ENCODE measurements around the gene MRM3. TPM values are rescaled to one million over a fixed set of nuclear protein-coding genes. Genes with fewer than 3 reads are reported as not detected.
A peak's percentile ranks its signal among the peaks of the same experiment; 100 is the strongest.

Gene MRM3
- total RNA-seq = 14.0 TPM
- polyA plus RNA-seq (ENCODE audit: insufficient read depth in 1 of 8, insufficient read length in 8 of 8, low replicate concordance in 1 of 8) = 10 to 100 TPM; 12.8 to 16.4 (median 14.3) TPM
- long read RNA-seq, donor 1, partial matches to known transcripts = 0 of 4 reads
- long read RNA-seq, donor 1, other reads (novel, unspliced or antisense) = 0 of 4 reads
- long read RNA-seq, donor 2 = 0 reads
- long read RNA-seq, donor 3, transcript MRM3-201 (4 exons, 1,809 nt) = major isoform, 5 of 9 reads
- long read RNA-seq, donor 3, partial matches to known transcripts = 0 of 9 reads
- long read RNA-seq, donor 3, other reads (novel, unspliced or antisense) = 0 of 9 reads
- long read RNA-seq, donor 4, partial matches to known transcripts = 0 of 1 reads
- long read RNA-seq, donor 4, other reads (novel, unspliced or antisense) = 0 of 1 reads
- long read RNA-seq, donor 5, transcript MRM3-201 (4 exons, 1,809 nt) = major isoform, 7 of 9 reads
- long read RNA-seq, donor 5, partial matches to known transcripts = 0 of 9 reads
- long read RNA-seq, donor 5, other reads (novel, unspliced or antisense) = 0 of 9 reads
- long read RNA-seq, donor 6, transcript MRM3-201 (4 exons, 1,809 nt) = major isoform, 7 of 19 reads
- long read RNA-seq, donor 6, partial matches to known transcripts = 9 of 19 reads
- long read RNA-seq, donor 6, other reads (novel, unspliced or antisense) = 0 of 19 reads
- long read RNA-seq, donor 7, partial matches to known transcripts = 0 of 7 reads
- long read RNA-seq, donor 7, other reads (novel, unspliced or antisense) = 0 of 7 reads
- long read RNA-seq, donor 8, partial matches to known transcripts = 0 of 1 reads
- long read RNA-seq, donor 8, other reads (novel, unspliced or antisense) = 0 of 1 reads
- long read RNA-seq, donor 9, partial matches to known transcripts = 0 of 5 reads
- long read RNA-seq, donor 9, other reads (novel, unspliced or antisense) = 0 of 5 reads
- long read RNA-seq, donor 10, partial matches to known transcripts = 0 of 4 reads
- long read RNA-seq, donor 10, other reads (novel, unspliced or antisense) = 0 of 4 reads
- long read RNA-seq, donor 11, transcript MRM3-201 (4 exons, 1,809 nt) = major isoform, 6 of 7 reads
- long read RNA-seq, donor 11, partial matches to known transcripts = 0 of 7 reads
- long read RNA-seq, donor 11, other reads (novel, unspliced or antisense) = 0 of 7 reads

- H3K36me3 ChIP-seq (ENCODE audit: control insufficient read depth, insufficient read depth, low read length) = peaks cover 29% of the 10 kb centered on the region
- H3K27me3 ChIP-seq (ENCODE audit: control insufficient read depth, insufficient read depth, low read length) = no peaks in the 10 kb centered on the region
- peak; percentile 96 for DNase-seq
- H3K27ac ChIP-seq (ENCODE audit: low read length) = peak within 1 kb of the TSS; percentile 86
- WGBS (ENCODE audit: insufficient coverage) = under 1% methylated on average over 82 of the region's 87 CpGs
- H3K4me1 ChIP-seq (ENCODE audit: control insufficient read depth, insufficient read depth, low read length) = peaks cover 14% of the 10 kb centered on the region
- peak within 1 kb of the TSS; percentile 99 for H3K4me3 ChIP-seq (ENCODE audit: low read length)
- H3K9me3 ChIP-seq (replicated peaks; ENCODE audit: control insufficient read depth, low read depth, low read length) = no peaks in the 10 kb centered on the region
Observed at GRCh38 chr17:781805-782731, at the start of gene MRM3, which contains the start of gene GLOD4. Gene MRM3, plus strand, starts transcription at chr17:782353. Its CDS starts 26 bp downstream, at chr17:782379. Gene GLOD4, minus strand, starts transcription at chr17:782280. Its CDS starts 25 bp downstream, at chr17:782255.

- Histone ChIP-seq H3K4me3 (ENCODE audit: low read length) (peak overlapping the region; percentile 63), H3K9me3 (replicated peaks; ENCODE audit: control insufficient read depth, low read depth, low read length) (no peaks in the 10 kb centered on the region), H3K27ac (ENCODE audit: low read length) (peak overlapping the region; percentile 51), H3K36me3 (ENCODE audit: control insufficient read depth, insufficient read depth, low read length) (peaks cover 9% of the 10 kb centered on the region), H3K27me3 (ENCODE audit: control insufficient read depth, insufficient read depth, low read length) (no peaks in the 10 kb centered on the region), H3K4me1 (ENCODE audit: control insufficient read depth, insufficient read depth, low read length) (peaks cover 14% of the 10 kb centered on the region)
- DNase-seq = peak; percentile 48
- 3% methylated on average over 52 of the region's 57 CpGs for WGBS (ENCODE audit: insufficient coverage)
Observed at GRCh38 chr17:732902-733720, 49.0 kb upstream of the MRM3 start.

GRCh38 chr17:733743-734142 lies 48.4 kb upstream of the MRM3 start:
- peak overlapping the region; percentile 63 for H3K4me3 ChIP-seq (ENCODE audit: low read length)
- H3K27ac ChIP-seq (ENCODE audit: low read length) = no peak overlapping the region
- DNase-seq = no peak
- WGBS (ENCODE audit: insufficient coverage) = 40% methylated on average over 7 of the region's 10 CpGs
- H3K27me3 ChIP-seq (ENCODE audit: control insufficient read depth, insufficient read depth, low read length) = no peaks in the 10 kb centered on the region
- no peaks in the 10 kb centered on the region for H3K9me3 ChIP-seq (replicated peaks; ENCODE audit: control insufficient read depth, low read depth, low read length)
- peaks cover 9% of the 10 kb centered on the region for H3K36me3 ChIP-seq (ENCODE audit: control insufficient read depth, insufficient read depth, low read length)
- H3K4me1 ChIP-seq (ENCODE audit: control insufficient read depth, insufficient read depth, low read length) = peaks cover 14% of the 10 kb centered on the region

- Histone ChIP-seq H3K9me3 (replicated peaks; ENCODE audit: control insufficient read depth, low read depth, low read length) (no peaks in the 10 kb centered on the region), H3K27me3 (ENCODE audit: control insufficient read depth, insufficient read depth, low read length) (no peaks in the 10 kb centered on the region), H3K36me3 (ENCODE audit: control insufficient read depth, insufficient read depth, low read length) (peaks cover 40% of the 10 kb centered on the region), H3K27ac (ENCODE audit: low read length) (no peak overlapping the region), H3K4me3 (ENCODE audit: low read length) (no peak overlapping the region), H3K4me1 (ENCODE audit: control insufficient read depth, insufficient read depth, low read length) (peaks cover 9% of the 10 kb centered on the region)
- DNase-seq = no peak
- WGBS (ENCODE audit: insufficient coverage) = 81% methylated on average over 6 of the region's 13 CpGs
Observed at GRCh38 chr17:737561-738113, 44.5 kb upstream of the MRM3 start.

GRCh38 chr17:740240-741017 lies 41.7 kb upstream of the MRM3 start:
- DNase-seq = peak; percentile 71
- Histone ChIP-seq H3K4me3 (ENCODE audit: low read length) (no peak overlapping the region), H3K4me1 (ENCODE audit: control insufficient read depth, insufficient read depth, low read length) (no peaks in the 10 kb centered on the region), H3K36me3 (ENCODE audit: control insufficient read depth, insufficient read depth, low read length) (peaks cover 57% of the 10 kb centered on the region), H3K9me3 (replicated peaks; ENCODE audit: control insufficient read depth, low read depth, low read length) (no peaks in the 10 kb centered on the region), H3K27me3 (ENCODE audit: control insufficient read depth, insufficient read depth, low read length) (no peaks in the 10 kb centered on the region), H3K27ac (ENCODE audit: low read length) (no peak overlapping the region)
- WGBS (ENCODE audit: insufficient coverage) = 86% methylated on average over 17 of the region's 18 CpGs

- no peaks in the 10 kb centered on the region for H3K4me1 ChIP-seq (ENCODE audit: control insufficient read depth, insufficient read depth, low read length)
- no peaks in the 10 kb centered on the region for H3K9me3 ChIP-seq (replicated peaks; ENCODE audit: control insufficient read depth, low read depth, low read length)
- DNase-seq = no peak
- H3K27me3 ChIP-seq (ENCODE audit: control insufficient read depth, insufficient read depth, low read length) = no peaks in the 10 kb centered on the region
- peaks cover 76% of the 10 kb centered on the region for H3K36me3 ChIP-seq (ENCODE audit: control insufficient read depth, insufficient read depth, low read length)
- H3K27ac ChIP-seq (ENCODE audit: low read length) = no peak overlapping the region
- no peak overlapping the region for H3K4me3 ChIP-seq (ENCODE audit: low read length)
- 100% methylated on average over 4 of the region's 11 CpGs for WGBS (ENCODE audit: insufficient coverage)
Observed at GRCh38 chr17:742147-742793, 39.9 kb upstream of the MRM3 start.

- DNase-seq = no peak
- Histone ChIP-seq H3K27ac (ENCODE audit: low read length) (no peak overlapping the region), H3K27me3 (ENCODE audit: control insufficient read depth, insufficient read depth, low read length) (no peaks in the 10 kb centered on the region), H3K36me3 (ENCODE audit: control insufficient read depth, insufficient read depth, low read length) (peaks cover 84% of the 10 kb centered on the region), H3K4me1 (ENCODE audit: control insufficient read depth, insufficient read depth, low read length) (peaks cover under 1% of the 10 kb centered on the region), H3K4me3 (ENCODE audit: low read length) (no peak overlapping the region), H3K9me3 (replicated peaks; ENCODE audit: control insufficient read depth, low read depth, low read length) (no peaks in the 10 kb centered on the region)
- no CpG with 5 or more reads among the region's 4 CpGs for WGBS (ENCODE audit: insufficient coverage)
Observed at GRCh38 chr17:743139-743538, 39.0 kb upstream of the MRM3 start.

- 91% methylated on average over 9 of the region's 9 CpGs for WGBS (ENCODE audit: insufficient coverage)
- Histone ChIP-seq H3K9me3 (replicated peaks; ENCODE audit: control insufficient read depth, low read depth, low read length) (no peaks in the 10 kb centered on the region), H3K4me3 (ENCODE audit: low read length) (no peak overlapping the region), H3K36me3 (ENCODE audit: control insufficient read depth, insufficient read depth, low read length) (peaks cover 81% of the 10 kb centered on the region), H3K27me3 (ENCODE audit: control insufficient read depth, insufficient read depth, low read length) (no peaks in the 10 kb centered on the region), H3K4me1 (ENCODE audit: control insufficient read depth, insufficient read depth, low read length) (peaks cover 3% of the 10 kb centered on the region), H3K27ac (ENCODE audit: low read length) (no peak overlapping the region)
- DNase-seq = no peak
Observed at GRCh38 chr17:744937-745336, 37.2 kb upstream of the MRM3 start.
